Progenitor cell of endocrine pancreas (in vitro differentiated cells): ENCODE measurements around the gene MUC12. TPM values are rescaled to one million over a fixed set of nuclear protein-coding genes. Genes with fewer than 3 reads are reported as not detected.

Experiments used
- DNase-seq: peaks from one replicate; pipeline ENCODE4 v3.0.0; 2021; ENCODE audit warnings: low spot score; ENCODE audit not compliant: unreplicated experiment
- H3K27ac Mint-ChIP-seq: 2 replicates; pipeline ENCODE4 v1.8.0; 2021; ENCODE audit warnings: mild to moderate bottlenecking, moderate library complexity, mixed read lengths
- H3K27me3 Mint-ChIP-seq: 2 replicates; pipeline ENCODE4 v1.8.0; 2021; ENCODE audit warnings: mixed read lengths
- H3K36me3 Mint-ChIP-seq: 2 replicates; pipeline ENCODE4 v1.8.0; 2022; ENCODE audit warnings: mixed read lengths; ENCODE audit not compliant: insufficient read depth
- H3K4me1 Mint-ChIP-seq: 2 replicates; pipeline ENCODE4 v1.8.0; 2021; ENCODE audit warnings: low read depth, mixed read lengths
- H3K4me3 Mint-ChIP-seq: 2 replicates; pipeline ENCODE4 v1.8.0; 2021; ENCODE audit warnings: low read depth, mild to moderate bottlenecking, moderate library complexity, mixed read lengths
- H3K9me3 Mint-ChIP-seq: 2 replicates; pipeline ENCODE4 v1.8.0; 2021; ENCODE audit warnings: low read depth, mixed read lengths
- CTCF ChIP-seq: fragments of 200-600 bp; sonication (generic); IDR thresholded peaks from one replicate; pipeline ENCODE4 v1.5.0; 2021; ENCODE audit warnings: antibody characterized with exemption, mild to moderate bottlenecking; ENCODE audit not compliant: unreplicated experiment
- total RNA-seq: library from RNA; stranded (reverse); gene quantifications from 2 replicates; pipeline ENCODE4 v1.2.1, GENCODE V29; 2021

The MUC12 gene
- total RNA-seq, 1 donor from 2014 or later, result 0.31 TPM

GRCh38 chr7:100942045-100942774 lies 27.2 kb upstream of the MUC12 start:
- Mint-ChIP-seq H3K4me3 (no peak overlapping the region), H3K36me3 (no peaks in the 10 kb centered on the region), H3K27me3 (peaks cover 5% of the 10 kb centered on the region), H3K9me3 (peaks cover 2% of the 10 kb centered on the region), H3K4me1 (peaks cover 4% of the 10 kb centered on the region), H3K27ac (no peak overlapping the region)
- TF ChIP-seq CTCF, result no peak
- no peak for DNase-seq

- peaks cover 5% of the 10 kb centered on the region for H3K27me3 Mint-ChIP-seq
- DNase-seq, result no peak
- peaks cover 2% of the 10 kb centered on the region for H3K9me3 Mint-ChIP-seq
- H3K27ac Mint-ChIP-seq, result no peak overlapping the region
- no peak for TF ChIP-seq CTCF
- H3K4me3 Mint-ChIP-seq, result no peak overlapping the region
- H3K4me1 Mint-ChIP-seq, result peaks cover 4% of the 10 kb centered on the region
- H3K36me3 Mint-ChIP-seq, result no peaks in the 10 kb centered on the region
Measured at GRCh38 chr7:100943693-100944092, 25.7 kb upstream of the MUC12 start.

- Mint-ChIP-seq H3K9me3 (peaks cover 2% of the 10 kb centered on the region), H3K27me3 (peaks cover 8% of the 10 kb centered on the region), H3K27ac (no peak overlapping the region), H3K4me1 (peaks cover 4% of the 10 kb centered on the region), H3K36me3 (no peaks in the 10 kb centered on the region), H3K4me3 (no peak overlapping the region)
- no peak for TF ChIP-seq CTCF
- DNase-seq, result no peak
Measured at GRCh38 chr7:100944138-100944537, 25.2 kb upstream of the MUC12 start.

GRCh38 chr7:100946111-100946510 lies 23.3 kb upstream of the MUC12 start:
- Mint-ChIP-seq H3K4me1 (peaks cover 4% of the 10 kb centered on the region), H3K27ac (no peak overlapping the region)
- no peak for DNase-seq

GRCh38 chr7:100946766-100947365 lies 22.5 kb upstream of the MUC12 start:
- Mint-ChIP-seq H3K4me1 (peaks cover 4% of the 10 kb centered on the region), H3K4me3 (no peak overlapping the region), H3K27ac (no peak overlapping the region), H3K36me3 (no peaks in the 10 kb centered on the region), H3K9me3 (peaks cover 2% of the 10 kb centered on the region), H3K27me3 (peaks cover 19% of the 10 kb centered on the region)
- no peak for TF ChIP-seq CTCF
- no peak for DNase-seq

More at GRCh38 chr7:100946111-100946510, 23.3 kb upstream of the MUC12 start:
- TF ChIP-seq CTCF, result no peak
- Mint-ChIP-seq H3K4me3 (no peak overlapping the region), H3K9me3 (peaks cover 2% of the 10 kb centered on the region), H3K36me3 (no peaks in the 10 kb centered on the region), H3K27me3 (peaks cover 19% of the 10 kb centered on the region)
